NCI-H1417 (cell line): ENCODE data around the gene WNT7A.
A peak's percentile ranks its signal among the peaks of the same experiment; 100 is the strongest.
"Not testable (repeated sequence)": the region's sequence is repeated elsewhere in the genome, so short reads cannot be mapped to it uniquely, and the experiment has no call there.

Experiments
- DNase-seq, 3 experiments: peaks; one replicate each; lab custom pipeline; 2025; lab: John Stamatoyannopoulos, UW

The WNT7A gene

DNA sequence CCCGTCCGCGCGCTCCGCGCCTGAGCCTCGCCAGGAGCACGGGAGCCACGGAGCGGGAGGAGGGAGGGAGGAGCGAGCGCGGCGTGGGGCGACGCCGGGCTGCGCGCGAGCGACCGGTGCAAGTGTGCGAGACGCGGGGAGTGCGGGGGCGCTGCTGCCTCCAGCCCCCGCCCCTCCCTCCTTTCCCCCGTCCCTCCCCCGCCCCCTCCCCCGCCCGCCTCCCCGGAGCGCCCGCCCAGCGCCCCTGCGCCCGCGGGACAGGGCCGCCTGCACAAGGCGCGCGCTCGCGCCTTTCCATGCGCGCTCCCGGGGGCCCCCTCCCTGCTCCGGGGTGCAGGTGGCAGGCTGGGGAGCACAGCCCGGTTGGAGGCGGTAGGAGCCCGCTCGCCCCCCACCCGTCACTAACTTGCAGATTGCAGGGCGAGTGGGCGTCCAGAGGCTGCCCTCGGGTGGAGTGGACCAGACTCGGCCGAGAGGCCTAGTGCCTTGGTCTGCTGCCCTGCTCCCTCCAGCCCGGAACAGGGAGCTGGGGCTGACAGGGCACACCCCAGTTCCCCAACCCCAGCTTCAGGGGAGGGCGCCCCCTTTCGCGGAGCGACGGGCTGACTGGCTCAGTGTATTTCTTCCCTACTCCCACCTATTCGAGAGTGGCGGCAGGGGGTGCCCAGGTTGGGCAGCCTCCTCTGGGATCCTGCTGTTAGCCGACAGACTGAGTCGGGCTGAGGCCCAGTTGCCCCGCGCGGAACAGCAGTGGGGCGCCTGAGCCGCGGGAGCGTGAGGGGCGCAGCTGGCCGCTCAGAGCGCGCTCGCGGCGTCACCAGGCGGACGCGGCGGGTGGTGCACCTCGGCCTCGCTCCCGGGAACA is at the start of gene WNT7A:
TSS of gene WNT7A (minus strand) at position 126 of the 865 bp plus-strand sequence. CDS start 255 bp downstream, outside the sequence.
- DNase-seq, result no peak

GRCh38 chr3:13928741-13929140 is 48.9 kb upstream of the WNT7A start:
- not testable (repeated sequence) for DNase-seq

GRCh38 chr3:13927295-13927694 is 47.4 kb upstream of the WNT7A start:
- no peak for DNase-seq

DNA sequence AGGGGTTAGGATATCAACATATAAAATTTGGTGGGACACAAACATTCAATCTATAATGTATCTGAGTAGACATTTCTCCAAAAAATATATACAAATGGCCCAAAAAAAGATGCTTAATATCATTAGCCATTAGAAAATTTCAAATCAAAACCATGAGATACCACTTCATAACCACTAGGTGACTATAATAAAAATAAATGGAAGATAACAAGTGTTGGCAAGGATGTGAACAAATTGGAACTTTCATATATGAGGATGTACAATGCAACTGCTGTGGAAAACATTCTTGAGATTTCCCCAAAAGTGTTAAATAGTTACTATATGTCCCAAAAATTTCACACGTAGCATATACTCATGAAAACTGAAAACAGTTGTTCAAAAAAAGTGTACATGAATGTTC is 36.5 kb upstream of the WNT7A start:
- no peak for DNase-seq

- no peak for DNase-seq
Observed at GRCh38 chr3:13902648-13903238, 22.9 kb upstream of the WNT7A start.

DNA sequence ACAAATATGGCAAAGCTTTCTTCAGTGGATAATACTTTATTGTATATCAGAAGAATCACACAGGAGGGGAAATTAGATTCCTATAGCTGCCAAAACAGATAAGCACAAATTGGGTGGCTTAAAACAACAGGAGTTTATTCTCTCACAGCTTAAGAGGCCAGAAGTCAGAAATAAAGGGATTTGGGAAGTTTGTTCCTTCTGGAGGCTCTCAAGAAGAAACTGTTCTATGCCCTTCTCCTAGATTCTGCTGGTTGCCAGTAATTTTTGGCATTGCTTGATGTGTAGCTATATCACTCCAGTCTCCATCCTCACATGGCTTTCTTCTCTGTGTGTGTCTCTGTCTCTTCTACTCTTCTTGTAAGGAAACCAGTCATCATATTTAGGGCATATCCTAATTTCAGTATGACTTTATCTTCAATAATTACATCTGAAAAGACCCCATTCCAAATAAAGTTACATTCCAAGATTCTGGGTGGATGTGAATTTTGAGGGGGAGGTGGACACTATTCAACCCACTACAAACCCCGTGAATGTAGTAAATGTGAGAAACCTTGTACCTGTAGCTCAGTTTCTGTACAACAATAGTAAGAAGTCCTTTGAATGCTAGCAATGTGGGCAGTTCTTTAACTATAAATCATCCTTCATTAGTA is 22.2 kb upstream of the WNT7A start:
- DNase-seq, result no peak

- no peak for DNase-seq
Observed at GRCh38 chr3:13898346-13898745, 18.5 kb upstream of the WNT7A start.

GRCh38 chr3:13896473-13897154 is 16.7 kb upstream of the WNT7A start:
- DNase-seq, result peak; percentile 29 to 75 (median 60)

DNA sequence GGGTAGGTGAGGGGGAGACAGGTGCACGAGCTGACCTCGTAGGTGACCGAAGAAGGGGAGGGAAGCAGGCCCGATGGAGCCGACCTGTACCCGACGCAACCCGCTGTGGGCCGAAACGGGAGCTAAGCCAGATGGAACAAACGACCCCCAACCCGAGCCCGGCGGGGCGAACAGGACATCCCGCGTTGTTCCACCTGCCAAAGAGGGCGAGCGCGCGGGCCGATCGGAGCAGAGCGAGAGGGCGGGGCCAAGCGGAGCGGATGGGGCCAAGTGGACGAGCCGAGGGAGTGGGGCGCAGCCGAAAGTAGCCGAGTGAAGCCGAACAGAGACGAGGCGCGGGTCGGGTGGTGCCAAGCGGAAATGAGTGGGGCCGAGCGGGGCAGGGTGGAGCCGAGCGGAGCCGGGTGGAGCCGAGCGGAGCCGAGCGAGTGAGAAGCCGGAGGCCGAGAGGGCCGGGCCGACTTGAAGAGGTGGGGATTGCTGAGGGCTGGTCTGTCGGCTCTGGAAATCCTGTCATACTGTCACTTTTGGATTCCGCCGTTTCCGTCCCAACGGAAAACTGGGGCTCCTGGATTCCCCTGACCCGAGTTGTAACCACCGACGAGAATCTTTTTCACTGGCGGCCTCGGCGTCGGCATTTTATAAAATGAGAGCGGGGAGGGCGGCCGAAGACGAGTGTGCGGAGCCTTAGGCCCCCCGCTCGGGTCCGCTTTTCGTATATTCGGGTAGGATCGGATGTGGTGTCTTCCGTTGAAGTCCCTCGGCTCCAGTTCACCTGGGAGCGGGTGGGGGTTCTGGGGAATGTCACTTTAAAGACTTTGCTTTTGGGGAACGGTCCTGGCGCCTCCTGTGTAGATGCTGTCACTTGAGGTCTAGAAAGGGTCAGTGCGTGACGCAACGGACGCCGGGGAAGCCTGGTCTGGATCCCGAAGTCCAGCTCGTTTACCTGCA is 15.6 kb upstream of the WNT7A start:
- DNase-seq, result peak; percentile 18 to 63 (median 18)

- no peak for DNase-seq
Observed at GRCh38 chr3:13894807-13895154, 14.9 kb upstream of the WNT7A start.

- no peak for DNase-seq
Observed at GRCh38 chr3:13894096-13894806, 14.4 kb upstream of the WNT7A start.

DNA sequence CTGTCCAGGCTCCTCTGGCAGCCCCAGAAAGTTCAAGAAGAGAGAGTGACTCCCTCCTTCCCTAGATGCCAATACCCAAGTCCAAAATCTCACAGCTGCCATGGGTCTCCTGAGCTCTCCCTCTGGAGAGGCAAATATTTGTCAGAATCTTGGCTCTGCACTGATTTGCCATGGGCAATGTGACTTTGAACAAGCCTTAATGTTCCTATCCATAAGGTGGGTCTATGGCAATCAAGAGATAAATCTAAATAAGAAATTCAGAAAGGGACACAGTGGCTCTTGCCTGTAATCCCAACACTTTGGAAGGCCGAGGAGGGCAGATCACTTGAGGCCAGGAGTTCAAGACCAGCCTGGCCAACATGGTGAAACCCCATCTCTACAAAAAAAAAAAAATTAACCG is 12.4 kb upstream of the WNT7A start:
- no peak for DNase-seq

DNA sequence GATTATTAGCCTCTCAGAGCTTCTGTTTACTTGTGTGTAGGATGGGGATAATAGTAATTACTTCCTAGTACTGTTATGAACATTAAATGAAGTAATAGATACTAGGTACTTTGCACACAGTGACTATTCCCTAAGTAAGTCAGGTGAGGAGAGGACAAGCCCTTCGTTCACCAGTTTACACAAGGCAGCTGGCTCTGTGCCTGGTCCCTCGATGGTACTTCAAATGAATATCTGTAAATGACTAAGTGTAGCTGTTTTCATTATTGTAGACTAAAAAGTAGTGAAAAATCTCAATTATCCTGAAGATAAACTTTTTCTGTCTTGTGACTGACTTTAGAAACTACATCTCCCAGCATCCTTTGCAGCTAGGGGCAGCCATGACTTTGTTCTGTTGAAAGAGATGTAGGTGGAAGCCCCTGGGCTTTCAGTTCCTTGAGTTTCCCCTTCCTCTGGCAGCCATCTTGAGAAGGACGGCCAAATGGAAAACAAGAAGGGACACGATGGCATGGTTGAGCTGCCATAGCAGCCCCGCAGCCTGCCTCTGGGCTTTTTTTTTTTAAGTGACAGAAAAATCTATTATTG is 11.7 kb upstream of the WNT7A start:
- no peak for DNase-seq

DNA sequence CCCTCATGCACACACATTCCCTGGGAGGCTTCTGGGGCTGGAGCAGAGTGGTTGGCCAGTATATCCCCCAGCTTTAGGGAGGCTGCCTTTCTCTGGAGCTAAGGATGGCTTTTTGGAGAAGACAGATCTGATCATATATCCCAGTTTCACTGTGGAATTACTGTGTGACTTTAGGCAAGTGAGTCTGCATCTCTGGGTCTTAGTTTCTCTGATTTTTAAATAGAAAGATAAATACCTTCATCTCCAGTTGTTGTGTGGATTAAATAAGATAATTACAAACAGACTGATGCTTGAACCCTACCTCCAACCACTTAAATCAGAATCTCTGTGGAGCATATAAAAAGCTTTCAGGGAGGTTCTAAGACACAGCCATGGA is 11.1 kb upstream of the WNT7A start:
- no peak for DNase-seq

DNA sequence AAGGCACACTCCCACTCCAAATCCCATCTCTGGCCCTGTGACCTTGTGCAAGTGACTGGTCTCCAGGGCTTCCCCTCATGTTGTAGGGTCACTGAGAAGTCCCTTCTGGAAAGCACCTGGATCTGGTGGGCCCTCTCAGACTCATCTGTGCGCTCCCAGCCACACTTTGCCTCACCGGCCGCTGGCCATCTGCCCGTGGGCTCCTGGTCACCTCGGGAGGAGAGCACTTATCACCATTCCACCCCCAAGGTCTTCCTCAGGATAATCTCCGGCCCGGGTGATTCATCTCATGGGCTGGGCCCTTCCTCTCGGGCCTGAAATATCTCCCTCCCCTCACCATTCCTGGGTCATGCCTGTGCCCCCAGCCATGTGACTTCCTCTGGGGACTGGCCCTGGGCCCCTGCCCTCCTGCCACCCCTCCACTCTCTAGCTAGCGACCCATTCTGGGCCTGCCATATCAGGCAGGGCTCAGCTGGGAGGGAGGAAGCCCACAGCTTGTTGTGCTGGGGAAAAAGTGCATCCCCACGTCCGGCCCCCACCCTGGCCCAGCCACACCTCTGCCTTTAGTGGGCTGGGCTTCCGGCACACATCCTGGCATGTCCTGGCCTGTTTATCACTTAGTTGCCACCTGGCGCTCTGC is 10.6 kb upstream of the WNT7A start:
- DNase-seq, result peak in 1 of 3 experiments; percentile 1

- DNase-seq, result no peak
Observed at GRCh38 chr3:13888576-13888975, 8.7 kb upstream of the WNT7A start.

GRCh38 chr3:13887495-13888300 is 7.8 kb upstream of the WNT7A start:
- DNase-seq, result no peak

- DNase-seq, result no peak
Observed at GRCh38 chr3:13886593-13887129, 6.8 kb upstream of the WNT7A start.

DNA sequence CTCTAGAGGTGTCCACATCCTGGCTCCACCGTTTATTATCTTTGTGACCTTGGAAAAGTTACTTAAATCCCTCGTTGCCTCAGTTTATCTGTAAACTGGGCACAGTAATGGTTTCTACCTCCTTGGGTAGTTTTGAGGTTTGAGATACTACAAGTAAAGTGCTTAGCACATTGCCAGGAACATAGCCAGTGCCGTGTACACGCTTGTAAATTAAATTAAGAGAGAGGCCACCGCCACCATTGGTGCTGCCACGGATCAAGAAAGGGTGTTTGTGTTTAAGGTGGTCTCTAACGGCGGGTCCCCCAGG is 5.8 kb upstream of the WNT7A start:
- no peak for DNase-seq
